H1 (cell line): ENCODE results near the gene FITM1. TPM values are rescaled to one million over a fixed set of nuclear protein-coding genes. Genes with fewer than 3 reads are reported as not detected.

ENCODE experiments used
- CTCF ChIA-PET: fragments of 300-600 bp; sonication (Branson Sonifier 250); formaldehyde crosslinking; loops from one replicate; lab custom pipeline; 2021; ENCODE audit not compliant: partially characterized antibody; lab: Charles Lee
- POLR2A ChIA-PET: fragments of 300-600 bp; sonication (Branson Sonifier 250); formaldehyde crosslinking; loops from one replicate; lab custom pipeline; 2021; ENCODE audit warnings: inconsistent platforms; ENCODE audit not compliant: partially characterized antibody; lab: Charles Lee
- DNase-seq, 2 experiments: peaks; one replicate each; pipeline versions ENCODE4 v3.0.0 to v3.0.0-alpha.2; 2010 to 2022; ENCODE audit warnings: low spot score in 2 of 2, low read depth in 1 of 2, mixed read lengths in 1 of 2
- FAIRE-seq: peaks from 2 replicates; lab custom pipeline; 2011; peaks lifted over from hg19 to GRCh38; lab: Jason Lieb, UNC
- H2AFZ ChIP-seq: 2 replicates; pipeline ENCODE4 v1.8.1; 2012; ENCODE audit warnings: low read length, inconsistent platforms
- H2AK5ac ChIP-seq: 2 replicates; pipeline ENCODE4 v1.6.1; 2013; ENCODE audit warnings: low read depth, low read length
- H2BK120ac ChIP-seq: replicated peaks from 2 replicates; pipeline ENCODE3; 2013; ENCODE audit warnings: low read depth, low read length, inconsistent platforms
- H2BK12ac ChIP-seq: 2 replicates; pipeline ENCODE4 v1.6.1; 2013; ENCODE audit warnings: low read depth, low read length
- H2BK15ac ChIP-seq: 2 replicates; pipeline ENCODE4 v1.6.1; 2013; ENCODE audit warnings: low read length
- H2BK20ac ChIP-seq: 2 replicates; pipeline ENCODE4 v1.6.1; 2013; ENCODE audit warnings: low read length
- H2BK5ac ChIP-seq: 2 replicates; pipeline ENCODE4 v1.6.1; 2013; ENCODE audit warnings: low read depth, low read length
- H3K14ac ChIP-seq: 2 replicates; pipeline ENCODE4 v1.6.1; 2013; ENCODE audit warnings: inconsistent platforms; ENCODE audit not compliant: insufficient read length
- H3K18ac ChIP-seq: 2 replicates; pipeline ENCODE4 v1.6.1; 2013; ENCODE audit warnings: low read length; ENCODE audit errors: extremely low read depth
- H3K23ac ChIP-seq: 2 replicates; pipeline ENCODE4 v1.6.1; 2013; ENCODE audit warnings: inconsistent platforms; ENCODE audit not compliant: insufficient read length
- H3K23me2 ChIP-seq: 2 replicates; pipeline ENCODE4 v1.6.1; 2013; ENCODE audit warnings: low read depth, low read length
- H3K27ac ChIP-seq: 2 replicates; pipeline ENCODE4 v1.6.1; 2011; ENCODE audit warnings: low read depth, low read length, inconsistent platforms
- H3K27me3 ChIP-seq, 4 experiments: replicated peaks in 1 of 4; 1 replicate in 1 of 4; 2 replicates in 3 of 4; pipeline versions ENCODE4 v1.6.1 to v1.8.1; 2011 to 2013; ENCODE audit warnings: low read length in 3 of 4, mild to moderate bottlenecking in 3 of 4, inconsistent platforms in 2 of 4, mixed read lengths in 2 of 4, moderate library complexity in 1 of 4; ENCODE audit not compliant: control insufficient read depth in 3 of 4, insufficient read depth in 3 of 4; ENCODE audit errors: extremely low read depth in 1 of 4
- H3K36me3 ChIP-seq, 4 experiments: 2 replicates each; pipeline versions ENCODE4 v1.6.1 to v1.8.1; 2011 to 2013; ENCODE audit warnings: mild to moderate bottlenecking in 4 of 4, low read length in 3 of 4, moderate library complexity in 2 of 4, control low read depth in 1 of 4, inconsistent platforms in 1 of 4; ENCODE audit not compliant: insufficient read depth in 4 of 4, control insufficient read depth in 2 of 4
- H3K4ac ChIP-seq: replicated peaks from 2 replicates; pipeline ENCODE3; 2013; ENCODE audit warnings: low read length, low read depth, mixed read lengths, inconsistent platforms; ENCODE audit not compliant: insufficient read length
- H3K4me1 ChIP-seq, 4 experiments: replicated peaks in 1 of 4; 1 replicate in 1 of 4; 2 replicates in 3 of 4; pipeline versions ENCODE4 v1.6.1 to v1.8.1; 2011 to 2013; ENCODE audit warnings: low read length in 3 of 4, inconsistent platforms in 2 of 4, mixed read lengths in 1 of 4; ENCODE audit not compliant: insufficient read depth in 4 of 4, control insufficient read depth in 3 of 4
- H3K4me2 ChIP-seq, 2 experiments: 2 replicates each; pipeline versions ENCODE4 v1.6.1 to v1.8.1; 2011 to 2013; ENCODE audit warnings: low read depth in 2 of 2, low read length in 2 of 2, control low read depth in 1 of 2, inconsistent platforms in 1 of 2, mild to moderate bottlenecking in 1 of 2; ENCODE audit not compliant: insufficient read depth in 1 of 2
- H3K4me3 ChIP-seq, 4 experiments: fragments of 200-600, 300-600 bp in 1 of 4; sonication (generic), shearing (Covaris generic), sonication (Bioruptor Twin) in 1 of 4; 2 replicates each; pipeline versions ENCODE4 v1.5.1 to v1.8.1; 2011 to 2016; ENCODE audit warnings: low read length in 4 of 4, low read depth in 3 of 4, control low read depth in 2 of 4, inconsistent platforms in 2 of 4, mild to moderate bottlenecking in 2 of 4, mixed read lengths in 1 of 4, moderate library complexity in 1 of 4; ENCODE audit not compliant: insufficient read depth in 2 of 4; ENCODE audit errors: extremely low read depth in 1 of 4
- H3K56ac ChIP-seq: replicated peaks from 2 replicates; pipeline ENCODE3; 2013; ENCODE audit warnings: low read depth, mild to moderate bottlenecking, mixed read lengths, low read length, inconsistent platforms; ENCODE audit not compliant: insufficient read length
- H3K79me1 ChIP-seq: 2 replicates; pipeline ENCODE4 v1.6.1; 2013; ENCODE audit warnings: low read depth, low read length, control low read depth
- H3K79me2 ChIP-seq, 2 experiments: 2 replicates each; pipeline versions ENCODE4 v1.6.1 to v1.8.1; 2012 to 2013; ENCODE audit warnings: low read length in 2 of 2, mild to moderate bottlenecking in 2 of 2, inconsistent platforms in 1 of 2; ENCODE audit not compliant: insufficient read depth in 2 of 2, control insufficient read depth in 1 of 2
- H3K9ac ChIP-seq, 4 experiments: replicated peaks in 1 of 4; 1 replicate in 1 of 4; 2 replicates in 3 of 4; pipeline versions ENCODE4 v1.6.1 to v1.8.1; 2011 to 2013; ENCODE audit warnings: low read depth in 3 of 4, low read length in 3 of 4, control low read depth in 2 of 4, mild to moderate bottlenecking in 2 of 4, moderate library complexity in 2 of 4, inconsistent platforms in 1 of 4; ENCODE audit errors: extremely low read depth in 1 of 4
- H3K9me3 ChIP-seq, 2 experiments: 2 replicates each; pipeline versions ENCODE4 v1.6.1 to v1.8.1; 2012 to 2013; ENCODE audit warnings: mild to moderate bottlenecking in 2 of 2, moderate library complexity in 2 of 2, control low read depth in 1 of 2, inconsistent platforms in 1 of 2, low read depth in 1 of 2, low read length in 1 of 2, mixed read lengths in 1 of 2; ENCODE audit not compliant: insufficient read depth in 2 of 2
- H4K20me1 ChIP-seq, 2 experiments: replicated peaks in 1 of 2; 2 replicates each; pipeline versions ENCODE3 to v1.8.1; 2011 to 2013; ENCODE audit warnings: inconsistent platforms in 2 of 2, low read length in 2 of 2, mild to moderate bottlenecking in 1 of 2; ENCODE audit not compliant: insufficient read depth in 2 of 2, control insufficient read depth in 1 of 2
- H4K5ac ChIP-seq: 2 replicates; pipeline ENCODE4 v1.6.1; 2013; ENCODE audit warnings: low read length, low read depth, mixed read lengths, inconsistent platforms; ENCODE audit not compliant: insufficient read length
- H4K8ac ChIP-seq: 2 replicates; pipeline ENCODE4 v1.8.0; 2013; ENCODE audit warnings: mild to moderate bottlenecking, moderate library complexity, low read length, inconsistent platforms; ENCODE audit not compliant: insufficient read depth; ENCODE audit errors: extremely low read depth
- H4K91ac ChIP-seq: replicated peaks from 2 replicates; pipeline ENCODE3; 2013; ENCODE audit warnings: low read length, mixed read lengths, inconsistent platforms; ENCODE audit not compliant: insufficient read length
- BCL11A ChIP-seq, 2 experiments: IDR thresholded peaks; one replicate each; pipeline ENCODE4 v1.6.1; 2011; ENCODE audit warnings: low read depth in 2 of 2, low read length in 2 of 2, mild to moderate bottlenecking in 2 of 2
- CBX5 ChIP-seq: fragments of 300-800, 300-1000 bp; sonication (generic); IDR thresholded peaks from 2 replicates; pipeline ENCODE4 v1.7.1; 2016; ENCODE audit warnings: antibody characterized with exemption, low read length, low read depth
- EP300 ChIP-seq, 2 experiments: IDR thresholded peaks; 1 replicate in 1 of 2; 2 replicates in 1 of 2; pipeline ENCODE4 v1.6.1; 2011 to 2012; ENCODE audit warnings: low read depth in 2 of 2, low read length in 2 of 2, mild to moderate bottlenecking in 2 of 2, borderline replicate concordance in 1 of 2, inconsistent platforms in 1 of 2, moderate library complexity in 1 of 2
- KDM1A ChIP-seq: fragments of 200-600, 300-600 bp; sonication (generic); IDR thresholded peaks from 2 replicates; pipeline ENCODE4 v1.7.1; 2016; ENCODE audit warnings: mild to moderate bottlenecking, low read length, borderline replicate concordance
- NRF1 ChIP-seq: IDR thresholded peaks from 2 replicates; pipeline ENCODE4 v1.6.1; 2011; ENCODE audit warnings: mild to moderate bottlenecking, low read depth, low read length, improper control_type of control experiment
- POU5F1 ChIP-seq: IDR thresholded peaks from 2 replicates; pipeline ENCODE4 v1.6.1; 2011; ENCODE audit warnings: low read depth, mild to moderate bottlenecking, low read length, moderate library complexity
- SP1 ChIP-seq: IDR thresholded peaks from 2 replicates; pipeline ENCODE4 v1.6.1; 2011; ENCODE audit warnings: low read depth, low read length
- TAF1 ChIP-seq: IDR thresholded peaks from 2 replicates; pipeline ENCODE4 v1.6.1; 2011; ENCODE audit warnings: mild to moderate bottlenecking, low read depth, low read length
- polyA plus RNA-seq, 7 experiments: library from polyadenylated mRNA; depleted of rRNA in 3 of 7; stranded (reverse) in 5 of 7; unstranded in 2 of 7; fragments of >200 nt in 5 of 7; fragments of 200-250 nt in 2 of 7; gene quantifications; 1 replicate in 5 of 7; 2 replicates in 1 of 7; 4 replicates in 1 of 7; pipeline versions ENCODE4 v1.2.1 to v1.2.3, GENCODE V29; 2011 to 2013; ENCODE audit warnings: missing spikeins in 2 of 7, mixed read lengths in 2 of 7
- total RNA-seq: library from RNA; stranded (reverse); fragmentation: NEBNext Ultra II Directional; extraction: Animal tissue kit (Norgen Biotek cat#: 25700); gene quantifications from 2 replicates; pipeline ENCODE4 v1.2.1, GENCODE V29; 2021
- TF ChIP-seq, protein P1 (sequence below): IDR thresholded peaks from 2 replicates; pipeline ENCODE4 v1.6.1; 2012; ENCODE audit warnings: inconsistent platforms

The FITM1 gene
- total and polyA plus RNA-seq, 2 of the 8 experiments (the other 6 are each of a cell fraction or from before 2014, with no cell fraction given) = 0.53 to 0.76 TPM

DNA sequence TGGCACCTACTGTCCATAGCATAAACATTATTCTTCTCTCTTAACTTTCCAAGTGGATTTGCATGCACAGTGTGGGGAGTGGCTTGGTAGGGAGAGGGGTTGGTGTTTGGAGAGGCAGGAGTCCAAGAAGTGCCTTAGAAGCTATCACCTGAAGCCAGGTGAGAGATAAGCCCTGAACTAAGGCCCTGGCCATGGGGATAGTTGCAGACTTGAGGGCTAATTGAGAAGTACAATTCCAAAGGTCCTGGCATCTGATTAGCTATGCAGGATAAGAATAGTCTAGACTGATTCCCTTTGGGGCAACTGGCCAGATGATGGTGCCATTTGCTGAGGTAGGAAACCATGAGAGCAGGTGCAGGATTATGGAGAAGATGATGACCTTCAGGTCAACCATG, 38.4 kb upstream of the FITM1 start:
- POLR2A ChIA-PET = interaction anchor here (0.8 to 23.9 kb wide), 8 partner anchors 13 to 86 kb away, joined by 3 to 626 read pairs (median 77); partner anchors contain the start of genes CARMIL3, CPNE6, DCAF11 and IRF9
- Histone ChIP-seq H3K9me3 (no peaks in the 10 kb centered on the region), H3K36me3 (peaks cover 0 to 7% (median 0%) of the 10 kb centered on the region in 4 experiments; a peak in 2 of 8 replicates), H3K56ac (no peak overlapping the region), H3K4ac (no peak overlapping the region), H4K91ac (peak overlapping the region; percentile 79), H2BK20ac (peak overlapping the region; percentile 87), H3K23ac (no peak overlapping the region), H3K9ac (no peak overlapping the region), H3K27me3 (no peaks in the 10 kb centered on the region), H2BK5ac (peak overlapping the region; percentile 99; the same call in 1 of the 2 replicates), H3K27ac (no peak overlapping the region), H2BK15ac (0 out of 2 replicates have a peak overlapping the region, but pooled peaks have one; percentile 5), H2AFZ (no peak overlapping the region), H4K20me1 (peaks cover 3% of the 10 kb centered on the region in 2 experiments), H4K8ac (no peak overlapping the region), H3K14ac (no peak overlapping the region), H3K23me2 (peaks cover 8% of the 10 kb centered on the region), H2BK12ac (peak overlapping the region; percentile 99), H4K5ac (no peak overlapping the region), H2AK5ac (peak overlapping the region; percentile 100; the same call in 1 of the 2 replicates), H3K79me1 (peaks cover 5% of the 10 kb centered on the region), H3K4me1 (peaks cover 5 to 13% (median 9%) of the 10 kb centered on the region in 4 experiments), H3K4me3 (no peak overlapping the region), H3K79me2 (peaks cover 0 to 21% of the 10 kb centered on the region in 2 experiments; a peak in 2 of 4 replicates), H3K18ac (no peak overlapping the region), H2BK120ac (peak overlapping the region; percentile 15), H3K4me2 (no peak overlapping the region)
- FAIRE-seq = no peak
- TF ChIP-seq, protein P1, sequence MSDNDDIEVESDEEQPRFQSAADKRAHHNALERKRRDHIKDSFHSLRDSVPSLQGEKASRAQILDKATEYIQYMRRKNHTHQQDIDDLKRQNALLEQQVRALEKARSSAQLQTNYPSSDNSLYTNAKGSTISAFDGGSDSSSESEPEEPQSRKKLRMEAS = no peak
- TF ChIP-seq BCL11A (IDR thresholded peaks at IDR 0.05; ENCODE audit: low read depth in 2 of 2, low read length in 2 of 2) (no peak), NRF1 (no peak), EP300 (IDR thresholded peaks at IDR 0.05; ENCODE audit: borderline replicate concordance in 1 of 2, low read depth in 2 of 2, low read length in 2 of 2) (no peak), POU5F1 (no peak), SP1 (no peak), TAF1 (no peak), CBX5 (no peak), KDM1A (no peak)
- CTCF ChIA-PET = interaction anchor here (1.2 to 12.8 kb wide), 6 partner anchors 7 to 53 kb away, joined by 4 to 316 read pairs (median 90); partner anchors contain the start of genes CARMIL3, CPNE6, DCAF11 and NRL
- no peak for DNase-seq
